Thyroid gland (tissue), 4 donors: Measurements from ENCODE around the gene IL22. TPM values are rescaled to one million over a fixed set of nuclear protein-coding genes. Genes with fewer than 3 reads are reported as not detected.

Experiments
- DNase-seq, 2 donors: peaks; one replicate each; pipeline ENCODE4 v3.0.0-alpha.2; 2019
- H3K27ac ChIP-seq, 3 donors: fragments of 200-600 bp; sonication (generic); 1 replicate in 2 of 3; 2 replicates in 1 of 3; pipeline ENCODE4 v1.5.1; 2016 to 2019; ENCODE audit warnings: mild to moderate bottlenecking in 1 of 3, moderate library complexity in 1 of 3
- H3K27me3 ChIP-seq: fragments of 200-600 bp; sonication (generic); one replicate; pipeline ENCODE4 v1.5.1; 2019
- H3K36me3 ChIP-seq, 2 donors: fragments of 200-600 bp; sonication (generic); one replicate each; pipeline ENCODE4 v1.5.1; 2016 to 2019
- H3K4me1 ChIP-seq, 2 donors: fragments of 200-600 bp; sonication (generic); one replicate each; pipeline ENCODE4 v1.5.1; 2017 to 2019
- H3K4me3 ChIP-seq, 3 donors: fragments of 200-600 bp; sonication (generic); replicated peaks in 1 of 3; 1 replicate in 2 of 3; 2 replicates in 1 of 3; pipeline ENCODE4 v1.5.1; 2016; ENCODE audit warnings: mild to moderate bottlenecking in 1 of 3
- H3K9me3 ChIP-seq: fragments of 200-600 bp; sonication (generic); one replicate; pipeline ENCODE4 v1.5.1; 2017
- CTCF ChIP-seq, 6 experiments: fragments of 200-600 bp in 3 of 6; fragments of 450-650 bp in 3 of 6; sonication (generic) in 3 of 6; IDR thresholded peaks; one replicate each; pipeline ENCODE4 v1.5.1; 2016 to 2019; ENCODE audit warnings: antibody characterized with exemption in 6 of 6, mild to moderate bottlenecking in 2 of 6, inconsistent platforms in 1 of 6, moderate library complexity in 1 of 6
- POLR2A ChIP-seq, 2 donors: fragments of 450-650 bp; IDR thresholded peaks; one replicate each; pipeline ENCODE4 v1.6.1; 2017; ENCODE audit warnings: antibody characterized with exemption in 2 of 2, mild to moderate bottlenecking in 2 of 2, moderate library complexity in 1 of 2
- WGBS, 2 donors: methylation state at CpG; one replicate each; pipeline ENCODE4 v1.1.5; 2017; 5-methylcytosine and 5-hydroxymethylcytosine counted together
- intact Hi-C: fragments of 100-400 bp; cut with DNase I; formaldehyde crosslinking; loops from one replicate; pipeline ENCODE4 v1.15.1; 2023
- total RNA-seq, 4 donors: library from RNA; depleted of rRNA; stranded (reverse); fragments of >200 nt; gene quantifications; one replicate each; pipeline ENCODE4 v1.2.3, GENCODE V29; 2016

The IL22 gene
- total RNA-seq, 4 donors from 2014 or later = not detected

DNA sequence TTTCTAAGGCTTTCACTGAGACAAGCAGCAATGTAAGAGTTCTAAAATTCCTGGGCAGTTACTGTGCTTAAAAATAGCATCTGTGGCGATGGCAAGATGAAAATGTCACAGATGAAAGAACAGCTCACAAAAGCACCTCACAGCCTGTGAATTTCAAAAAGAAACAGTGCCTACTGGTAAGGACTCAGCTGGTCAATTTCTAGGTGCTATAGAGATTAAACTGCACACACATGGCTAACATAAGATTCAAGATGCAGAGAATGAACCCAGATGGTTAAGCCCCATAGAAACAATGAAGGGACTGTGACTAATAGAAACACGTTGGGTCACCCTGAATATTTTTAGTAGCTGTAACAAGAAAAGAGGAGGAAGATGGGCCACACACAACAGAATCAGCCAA, 15.8 kb downstream of the IL22 start:
- H3K27me3 ChIP-seq = no peaks in the 10 kb centered on the region
- H3K4me1 ChIP-seq = peaks cover 4 to 10% of the 10 kb centered on the region in 2 donors
- no peak overlapping the region for H3K4me3 ChIP-seq
- no peaks in the 10 kb centered on the region for H3K36me3 ChIP-seq
- H3K27ac ChIP-seq = no peak overlapping the region
- no peak for TF ChIP-seq POLR2A (IDR thresholded peaks at IDR 0.05)
- WGBS, 2 donors = 29 to 31% methylated on average over 2 of the region's 2 CpGs
- no peaks in the 10 kb centered on the region for H3K9me3 ChIP-seq
- intact Hi-C loops = no loop called here
- DNase-seq = no peak

DNA sequence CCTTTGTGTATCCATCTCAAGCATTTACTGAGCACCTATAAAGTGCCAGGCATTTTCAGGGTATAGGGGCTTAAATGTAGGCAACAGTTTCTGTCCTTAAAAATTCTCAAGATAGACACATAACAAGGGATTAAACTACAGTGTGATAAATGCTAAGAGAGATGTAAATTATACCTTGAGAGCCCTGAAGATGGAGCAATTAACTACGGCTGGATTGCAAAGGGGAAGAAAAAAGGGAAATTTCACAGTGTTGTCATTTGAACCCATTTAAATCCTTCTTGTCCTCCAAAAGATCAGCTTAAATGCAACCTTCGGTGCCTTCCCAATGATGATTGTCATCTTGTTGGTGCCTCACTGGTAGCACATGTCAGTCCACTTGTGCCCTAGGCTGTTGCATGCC, 16.3 kb downstream of the IL22 start:
- Histone ChIP-seq H3K4me3 (no peak overlapping the region), H3K9me3 (no peaks in the 10 kb centered on the region), H3K27me3 (no peaks in the 10 kb centered on the region), H3K27ac (no peak overlapping the region), H3K36me3 (no peaks in the 10 kb centered on the region), H3K4me1 (peaks cover 4 to 10% of the 10 kb centered on the region in 2 donors)
- no peak for DNase-seq
- TF ChIP-seq POLR2A (IDR thresholded peaks at IDR 0.05) (no peak), CTCF (IDR thresholded peaks at IDR 0.05) (no peak)
- 76 to 88% methylated on average over 2 of the region's 2 CpGs for whole genome bisulfite sequencing, 2 donors
- intact Hi-C loops = no loop called here

DNA sequence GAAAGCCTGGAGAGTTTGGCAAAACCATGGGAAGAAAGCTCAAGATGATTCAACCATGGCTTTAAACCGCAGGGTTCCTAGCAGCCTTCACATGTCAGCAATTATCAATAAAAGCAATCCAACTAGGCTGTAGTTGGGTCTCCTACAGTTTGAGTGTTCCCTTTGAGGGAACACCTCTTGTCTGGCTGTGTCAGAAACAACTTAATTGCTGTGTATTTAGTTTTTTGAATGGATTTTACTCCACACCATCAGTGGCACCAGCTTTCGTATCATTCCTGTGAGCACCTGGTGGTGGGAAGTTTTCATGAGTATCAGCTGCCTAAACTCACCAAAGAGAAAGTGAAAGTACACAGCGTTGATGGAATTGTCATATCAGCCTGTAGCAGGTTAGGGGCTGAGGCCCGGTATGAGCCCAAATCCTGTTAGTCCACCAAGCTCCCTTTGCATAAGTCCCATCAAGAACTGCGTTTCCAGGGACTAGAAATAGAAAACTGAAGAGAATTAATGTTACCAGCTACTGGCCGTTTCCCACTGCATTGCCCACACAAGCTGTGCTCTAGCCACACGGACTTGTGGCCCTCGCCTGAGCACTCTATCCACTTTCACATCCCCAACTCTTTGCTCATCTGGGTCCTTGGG, 16.9 kb downstream of the IL22 start:
- intact Hi-C loops = no loop called here
- DNase-seq = no peak
- Histone ChIP-seq H3K36me3 (no peaks in the 10 kb centered on the region), H3K4me1 (peaks cover 4 to 10% of the 10 kb centered on the region in 2 donors), H3K27me3 (no peaks in the 10 kb centered on the region), H3K9me3 (no peaks in the 10 kb centered on the region), H3K27ac (no peak overlapping the region), H3K4me3 (no peak overlapping the region)
- WGBS, 2 donors = 75 to 80% methylated on average over 8 of the region's 8 CpGs
- TF ChIP-seq POLR2A (IDR thresholded peaks at IDR 0.05) (no peak), CTCF (IDR thresholded peaks at IDR 0.05) (no peak)

GRCh38 chr12:68235576-68235975, 17.8 kb downstream of the IL22 start:
- WGBS, 2 donors = 87 to 91% methylated on average over 2 of the region's 2 CpGs
- Histone ChIP-seq H3K27ac (no peak overlapping the region), H3K4me3 (no peak overlapping the region), H3K4me1 (peaks cover 4 to 10% of the 10 kb centered on the region in 2 donors), H3K36me3 (no peaks in the 10 kb centered on the region), H3K9me3 (no peaks in the 10 kb centered on the region), H3K27me3 (no peaks in the 10 kb centered on the region)
- intact Hi-C loops = no loop called here
- no peak for TF ChIP-seq CTCF (IDR thresholded peaks at IDR 0.05)
- TF ChIP-seq POLR2A (IDR thresholded peaks at IDR 0.05) = no peak
- DNase-seq = no peak

- Histone ChIP-seq H3K4me1 (peaks cover 4 to 10% of the 10 kb centered on the region in 2 donors), H3K4me3 (no peak overlapping the region), H3K27me3 (no peaks in the 10 kb centered on the region), H3K9me3 (no peaks in the 10 kb centered on the region), H3K36me3 (no peaks in the 10 kb centered on the region), H3K27ac (no peak overlapping the region)
- WGBS, 2 donors = 97 to 99% methylated on average over 2 of the region's 2 CpGs
- intact Hi-C loops = no loop called here
- TF ChIP-seq POLR2A (IDR thresholded peaks at IDR 0.05) = no peak
- TF ChIP-seq CTCF (IDR thresholded peaks at IDR 0.05) = no peak
- no peak for DNase-seq
These were observed 19.3 kb downstream of the IL22 start for GRCh38 chr12:68234140-68234539.
